Vagina (tissue), 2 donors: ENCODE measurements around the gene C10orf90.

Experiments
- CTCF ChIP-seq, 3 experiments: fragments of 450-650 bp in 2 of 3; fragments of 200-600 bp in 1 of 3; sonication (generic) in 1 of 3; IDR thresholded peaks; one replicate each; pipeline ENCODE4 v1.5.1; 2017 to 2019; ENCODE audit warnings: antibody characterized with exemption in 3 of 3, mild to moderate bottlenecking in 2 of 3, moderate library complexity in 2 of 3
- POLR2A ChIP-seq, 2 donors: fragments of 450-650 bp; IDR thresholded peaks; one replicate each; pipeline ENCODE4 v1.6.1; 2017; ENCODE audit warnings: antibody characterized with exemption in 2 of 2, mild to moderate bottlenecking in 2 of 2, moderate library complexity in 2 of 2
- POLR2AphosphoS5 ChIP-seq, 2 donors: sonication (generic); formaldehyde crosslinking; IDR thresholded peaks; one replicate each; pipeline ENCODE4 v1.9.0; 2017; ENCODE audit warnings: antibody characterized with exemption in 2 of 2, mild to moderate bottlenecking in 2 of 2, low read depth in 1 of 2; ENCODE audit not compliant: insufficient read depth in 1 of 2

GRCh38 chr10:126527645-126528314 is 142.7 kb downstream of the C10orf90 start:
- TF ChIP-seq CTCF (IDR thresholded peaks at IDR 0.05) (no peak), POLR2A (IDR thresholded peaks at IDR 0.05) (no peak), POLR2AphosphoS5 (IDR thresholded peaks at IDR 0.05; ENCODE audit: insufficient read depth in 1 of 2, low read depth in 1 of 2) (no peak)
